Lower leg skin (tissue), 3 donors: ENCODE results near the gene DLGAP1.

ENCODE experiments used
- POLR2A ChIP-seq, 2 donors: fragments of 450-650 bp; IDR thresholded peaks; one replicate each; pipeline ENCODE4 v1.6.1; 2016 to 2017; ENCODE audit warnings: antibody characterized with exemption in 2 of 2, mild to moderate bottlenecking in 1 of 2, moderate library complexity in 1 of 2
- TF ChIP-seq, protein P1 (sequence below), 3 donors: fragments of 450-650 bp; IDR thresholded peaks; one replicate each; pipeline ENCODE4 v1.5.1; 2016; ENCODE audit warnings: antibody characterized with exemption in 3 of 3, mild to moderate bottlenecking in 3 of 3, moderate library complexity in 2 of 3

DNA sequence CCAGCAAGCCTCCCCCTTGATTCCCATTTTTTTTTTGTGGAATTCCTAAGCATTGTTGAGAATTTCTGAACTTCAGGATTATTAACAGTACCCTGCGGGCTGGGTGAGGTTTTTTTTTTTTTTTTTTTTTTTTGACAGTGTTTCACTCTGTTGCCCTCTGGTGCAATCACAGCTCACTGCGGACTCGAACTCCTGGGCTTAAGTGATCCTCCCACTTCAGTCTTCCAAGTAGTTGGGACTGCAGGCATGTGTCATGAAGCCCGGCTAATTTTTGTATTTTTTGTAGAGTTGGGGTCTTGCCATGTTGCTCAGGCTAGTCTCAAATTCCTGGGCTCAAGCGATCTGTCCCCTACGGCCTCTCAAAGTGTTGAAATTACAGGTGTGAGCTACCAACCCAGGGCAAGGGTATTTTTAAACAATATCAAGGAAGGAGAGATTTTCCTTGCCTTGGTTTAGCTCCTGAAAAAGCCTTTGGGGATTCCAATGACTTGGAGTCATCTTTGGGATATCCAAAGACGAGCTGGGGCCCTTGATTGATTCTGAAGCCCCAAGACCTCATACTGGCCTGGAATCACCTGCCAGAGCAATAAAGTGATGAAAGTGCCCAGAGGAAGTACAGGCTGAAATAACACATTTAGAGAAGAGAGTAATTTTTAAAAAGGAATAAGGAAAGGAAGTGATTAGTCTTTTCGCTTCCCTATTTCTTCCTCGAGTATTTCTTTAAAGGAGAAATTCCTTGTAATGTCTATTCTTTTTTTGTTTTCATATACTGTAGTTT is 764.9 kb downstream of the DLGAP1 start:
- TF ChIP-seq, protein P1, sequence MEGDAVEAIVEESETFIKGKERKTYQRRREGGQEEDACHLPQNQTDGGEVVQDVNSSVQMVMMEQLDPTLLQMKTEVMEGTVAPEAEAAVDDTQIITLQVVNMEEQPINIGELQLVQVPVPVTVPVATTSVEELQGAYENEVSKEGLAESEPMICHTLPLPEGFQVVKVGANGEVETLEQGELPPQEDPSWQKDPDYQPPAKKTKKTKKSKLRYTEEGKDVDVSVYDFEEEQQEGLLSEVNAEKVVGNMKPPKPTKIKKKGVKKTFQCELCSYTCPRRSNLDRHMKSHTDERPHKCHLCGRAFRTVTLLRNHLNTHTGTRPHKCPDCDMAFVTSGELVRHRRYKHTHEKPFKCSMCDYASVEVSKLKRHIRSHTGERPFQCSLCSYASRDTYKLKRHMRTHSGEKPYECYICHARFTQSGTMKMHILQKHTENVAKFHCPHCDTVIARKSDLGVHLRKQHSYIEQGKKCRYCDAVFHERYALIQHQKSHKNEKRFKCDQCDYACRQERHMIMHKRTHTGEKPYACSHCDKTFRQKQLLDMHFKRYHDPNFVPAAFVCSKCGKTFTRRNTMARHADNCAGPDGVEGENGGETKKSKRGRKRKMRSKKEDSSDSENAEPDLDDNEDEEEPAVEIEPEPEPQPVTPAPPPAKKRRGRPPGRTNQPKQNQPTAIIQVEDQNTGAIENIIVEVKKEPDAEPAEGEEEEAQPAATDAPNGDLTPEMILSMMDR (IDR thresholded peaks at IDR 0.05), result no peak
- no peak for TF ChIP-seq POLR2A (IDR thresholded peaks at IDR 0.05)
